Activated CD8-positive, alpha-beta memory T cell treated with anti-CD3 and anti-CD28 coated beads for 48 hours (primary cell): ENCODE measurements around the gene NRIP1.
"Not testable (repeated sequence)": the region's sequence is repeated elsewhere in the genome, so short reads cannot be mapped to it uniquely, and the experiment has no call there.

Experiments
- DNase-seq, 3 experiments: peaks; one replicate each; pipeline ENCODE4 v3.0.0-alpha.2; 2020; ENCODE audit warnings: low read depth in 2 of 3, low spot score in 2 of 3

NRIP1 gene

DNA sequence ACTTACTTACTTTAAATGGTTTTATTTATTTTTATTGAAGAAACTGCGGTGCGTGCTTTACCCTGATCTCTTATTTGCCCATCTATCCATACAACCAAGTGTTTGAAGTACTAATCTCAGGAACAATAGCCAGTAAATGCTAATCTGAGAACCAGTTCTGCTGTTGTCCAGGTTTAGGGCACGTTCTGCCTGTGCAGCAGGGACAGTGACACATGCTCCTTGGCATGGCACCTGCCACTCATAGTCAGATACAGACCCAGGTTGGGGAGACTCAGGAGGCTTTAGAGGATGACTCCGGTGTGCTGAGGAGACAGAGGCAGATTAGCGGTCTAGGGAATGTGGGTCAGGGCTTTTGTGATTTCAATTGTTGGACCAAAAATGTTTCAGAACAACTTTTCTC, 83.6 kb downstream of the NRIP1 start:
- no peak for DNase-seq

DNA sequence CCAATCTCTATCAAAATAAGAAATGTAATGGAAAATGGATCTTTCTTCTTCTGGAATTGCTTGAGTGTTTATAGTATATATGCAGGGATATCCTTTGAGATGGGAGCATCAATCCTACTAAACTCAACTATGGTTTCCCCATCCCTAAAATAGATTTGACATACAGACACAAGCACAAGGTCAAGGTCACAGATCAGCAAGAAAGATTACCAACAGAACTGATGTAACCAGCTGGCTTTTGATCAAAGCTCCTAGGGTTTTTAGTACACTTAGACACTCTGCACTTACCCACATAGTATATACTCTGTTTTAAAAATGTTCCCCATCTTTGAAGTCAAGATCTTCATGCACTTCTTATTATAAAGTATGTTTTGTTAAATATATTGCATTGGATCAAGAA, 85.5 kb downstream of the NRIP1 start:
- no peak for DNase-seq

DNA sequence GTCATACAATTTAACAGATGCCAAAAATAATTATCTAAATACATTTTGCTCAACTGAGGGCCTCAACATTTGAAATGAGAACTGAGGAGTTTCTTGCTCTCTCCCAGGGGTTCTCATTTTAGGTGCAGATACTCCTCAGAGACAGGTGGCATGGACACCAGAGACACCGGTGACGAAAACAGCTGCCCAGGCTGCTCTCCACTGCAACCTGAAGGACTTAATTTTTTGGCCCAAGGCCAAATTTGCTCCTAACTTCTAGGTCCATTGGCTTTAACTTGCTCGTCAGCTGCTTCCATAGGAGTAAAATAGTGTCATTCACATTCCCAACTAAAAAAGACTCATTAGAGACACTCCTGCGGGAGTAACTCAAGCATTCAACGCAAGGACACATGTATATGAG, 87.0 kb downstream of the NRIP1 start:
- DNase-seq, result no peak

DNA sequence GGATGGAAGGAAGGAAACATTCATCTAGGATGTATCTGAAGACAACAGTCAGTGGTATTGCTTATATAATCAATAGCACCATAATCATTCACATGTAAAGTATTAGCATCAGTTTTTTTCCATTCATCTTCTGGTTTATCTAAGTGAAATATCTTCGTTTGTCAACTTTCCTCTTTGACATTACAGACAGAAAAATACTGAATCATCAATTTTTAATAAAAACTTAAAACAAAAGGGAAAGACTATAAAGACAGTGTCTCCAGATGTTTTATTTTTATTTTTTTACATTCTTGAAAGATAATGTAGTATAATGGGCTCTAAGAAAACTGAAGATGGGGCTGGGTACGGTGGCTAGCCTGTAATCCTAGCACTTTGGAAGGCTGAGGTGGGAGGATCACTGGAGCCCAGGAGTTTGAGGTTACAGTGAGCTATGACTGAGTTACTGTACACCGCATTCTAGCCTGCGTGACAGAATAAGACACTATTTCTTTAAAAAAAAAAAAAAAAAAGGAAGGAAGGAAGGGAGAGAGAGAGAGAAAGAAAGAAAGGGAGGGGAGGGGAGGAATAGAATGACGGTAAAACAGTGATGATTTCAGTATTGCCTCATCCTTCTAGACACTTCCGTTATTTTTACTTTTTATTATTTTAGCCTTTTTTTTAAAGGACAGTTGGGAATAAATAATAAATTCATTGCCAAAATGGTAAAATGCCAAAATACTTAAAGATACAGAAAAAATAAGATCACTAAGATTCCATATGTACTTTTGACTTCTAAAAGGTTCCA, 89.5 kb downstream of the NRIP1 start:
- DNase-seq, result no peak

DNA sequence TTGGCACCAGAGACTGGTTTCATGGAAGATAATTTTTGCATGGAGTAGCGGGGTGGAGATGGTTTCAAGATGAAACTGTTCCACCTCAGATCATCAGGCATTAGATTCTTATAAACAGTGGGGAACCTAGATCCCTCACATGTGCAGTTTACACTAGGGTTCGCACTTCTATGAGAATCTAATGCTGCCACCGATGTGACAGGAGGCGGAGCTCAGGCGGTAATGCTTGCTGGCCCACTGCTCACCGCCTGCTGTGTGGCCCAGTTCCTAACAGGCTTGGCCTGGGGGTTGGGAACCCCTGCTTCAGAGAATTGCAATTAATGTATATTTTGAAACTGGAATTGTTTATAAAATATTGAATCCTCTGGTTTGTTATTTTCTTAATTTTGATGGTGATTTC, 92.1 kb downstream of the NRIP1 start:
- no peak for DNase-seq

DNA sequence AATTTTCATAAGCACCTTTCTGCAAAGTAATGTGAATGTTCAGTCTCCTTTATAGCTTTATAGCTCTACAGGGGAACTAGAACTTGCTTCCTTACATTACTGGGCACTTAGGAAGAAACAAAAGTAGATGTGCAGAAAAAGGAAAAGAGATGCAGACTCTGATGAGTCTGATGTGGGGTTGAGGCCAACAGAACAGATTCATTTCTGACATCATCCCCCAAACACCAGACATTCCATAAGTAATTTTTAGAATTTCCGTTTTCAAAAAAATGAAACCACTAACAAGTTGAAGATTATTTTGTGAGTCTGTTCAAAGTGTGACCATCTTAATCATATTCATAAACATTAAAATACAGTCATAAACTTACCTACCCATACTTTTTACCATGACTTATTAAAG, 96.0 kb downstream of the NRIP1 start:
- no peak for DNase-seq

DNA sequence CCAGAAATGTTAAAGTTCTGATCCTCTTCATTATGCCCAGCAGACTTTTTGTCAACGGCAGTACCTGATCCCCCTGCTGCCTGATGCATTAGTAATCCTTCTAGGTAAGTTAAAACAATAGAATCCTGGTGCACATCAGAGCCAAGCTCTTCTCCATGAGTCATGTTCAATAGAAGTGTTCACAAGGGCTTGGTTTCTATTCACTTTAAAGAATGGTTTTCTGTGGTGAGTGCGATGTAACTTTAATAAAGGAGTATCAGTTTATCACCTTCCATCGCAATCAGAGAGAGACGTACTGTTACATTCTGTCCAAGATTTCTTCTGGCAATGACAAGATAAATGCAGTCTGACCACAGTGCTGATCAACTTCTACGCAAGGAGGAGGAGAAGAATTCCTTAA, 96.8 kb downstream of the NRIP1 start:
- no peak for DNase-seq

DNA sequence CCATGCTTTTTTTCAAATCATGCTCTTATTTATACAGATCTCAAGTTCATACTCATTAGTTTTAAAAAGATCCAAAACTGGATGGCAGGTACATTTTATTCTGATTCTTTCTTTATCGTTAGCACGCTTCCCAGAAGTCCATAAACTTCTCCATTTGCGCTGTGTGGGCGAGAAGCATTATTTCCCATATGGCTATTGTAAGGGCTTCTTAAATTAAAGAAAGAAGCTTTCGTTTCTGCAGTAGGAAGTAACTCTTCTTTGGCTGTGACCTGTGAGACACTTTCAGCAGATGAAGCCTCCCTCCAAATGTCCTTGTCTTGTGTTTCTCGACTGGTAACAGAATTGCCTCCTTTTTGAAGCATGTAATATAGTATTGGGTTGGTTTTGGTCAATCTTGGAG, 100.2 kb downstream of the NRIP1 start:
- DNase-seq, result no peak

DNA sequence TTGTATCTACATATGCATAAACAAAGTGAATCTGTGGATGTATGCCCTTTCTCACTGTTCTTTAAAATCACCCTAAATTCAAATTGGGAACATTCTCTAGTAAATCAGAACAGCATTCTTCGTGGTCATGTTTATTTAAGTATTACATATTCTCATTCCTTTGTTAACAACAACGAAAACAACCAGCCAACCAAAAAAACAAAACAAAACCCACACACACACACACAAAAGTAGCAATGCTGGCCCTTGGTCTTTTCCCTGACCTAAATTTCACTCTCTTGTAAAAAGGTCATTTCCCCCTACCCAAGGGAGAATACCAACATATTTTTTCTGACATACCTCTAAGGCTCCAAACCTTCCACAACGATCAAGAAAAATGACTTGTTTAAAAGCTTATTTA, 102.6 kb downstream of the NRIP1 start:
- DNase-seq, result no peak

DNA sequence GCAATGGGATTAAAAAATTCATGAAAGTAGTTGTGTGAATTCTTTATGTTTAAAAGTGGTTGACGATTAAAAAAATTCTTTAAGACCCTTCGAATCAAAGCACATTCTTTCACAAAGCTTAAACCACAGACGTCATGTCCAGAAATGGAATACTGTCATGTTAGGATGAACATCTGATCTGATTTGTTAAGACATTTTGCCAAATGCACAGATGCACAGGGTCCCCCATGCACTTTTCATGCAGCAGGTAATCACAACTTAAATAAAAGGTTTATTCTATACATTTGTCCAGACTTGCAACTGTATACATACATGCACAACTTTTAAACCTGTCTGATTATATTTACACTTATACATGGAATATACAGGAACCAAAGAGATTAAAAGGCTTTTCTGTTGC, 103.3 kb downstream of the NRIP1 start:
- no peak for DNase-seq

DNA sequence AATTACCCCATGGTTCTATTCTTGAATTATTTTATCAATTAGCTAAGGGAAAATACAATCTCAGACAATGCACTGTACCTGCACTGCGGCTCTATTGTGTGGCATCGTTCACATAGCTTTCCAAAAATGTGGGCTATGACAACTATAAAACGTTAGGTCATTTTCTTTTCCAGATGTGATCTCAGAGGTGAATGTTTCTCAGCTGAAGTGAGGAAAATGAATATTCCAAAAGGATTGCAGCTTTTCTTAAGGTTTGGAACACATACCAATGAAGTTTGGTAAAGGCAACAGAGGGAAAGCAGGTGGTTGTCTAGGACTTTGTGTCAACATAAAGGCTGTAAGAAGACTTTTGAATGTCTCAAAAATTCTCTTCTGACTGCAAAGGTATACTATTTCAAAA, 105.5 kb downstream of the NRIP1 start:
- DNase-seq, result no peak

DNA sequence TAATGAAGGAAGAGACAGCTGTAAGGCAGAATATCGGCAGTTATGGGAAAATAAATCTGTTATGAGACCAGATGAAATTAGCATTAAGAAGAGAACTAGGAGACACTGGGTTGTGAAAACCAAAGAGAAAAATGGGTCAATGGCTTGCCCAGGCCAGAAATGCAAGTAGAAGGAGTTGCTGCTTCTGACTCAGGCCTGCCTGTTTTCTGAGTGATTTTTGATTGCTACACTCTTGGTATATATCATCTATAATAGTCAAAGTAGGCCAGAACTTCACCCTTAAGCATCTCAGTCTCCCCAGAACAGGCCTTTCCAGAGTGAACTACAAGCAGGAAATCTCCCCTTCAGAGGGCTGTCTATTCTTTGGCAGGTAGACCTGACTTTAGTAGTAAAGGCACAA, 107.0 kb downstream of the NRIP1 start:
- DNase-seq, result no peak

DNA sequence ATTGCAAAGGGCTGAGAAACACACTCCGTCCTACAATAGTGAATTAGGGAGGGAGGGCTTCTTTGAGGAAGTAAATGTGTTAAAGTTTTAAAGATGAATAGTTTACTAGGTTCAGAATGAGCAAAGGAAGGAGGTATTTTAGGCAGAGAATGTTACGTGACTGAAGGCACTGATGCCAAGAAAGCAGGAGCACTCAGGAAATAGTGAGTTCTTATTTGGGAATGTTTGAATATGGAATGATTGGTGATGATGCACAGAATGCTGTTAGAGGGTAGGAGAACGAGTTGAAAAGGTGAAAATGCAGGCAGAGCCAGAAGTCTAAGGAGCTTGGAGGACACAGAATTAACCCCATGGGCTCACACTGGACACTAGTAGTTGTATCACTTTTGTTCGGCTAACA, 108.0 kb downstream of the NRIP1 start:
- no peak for DNase-seq

DNA sequence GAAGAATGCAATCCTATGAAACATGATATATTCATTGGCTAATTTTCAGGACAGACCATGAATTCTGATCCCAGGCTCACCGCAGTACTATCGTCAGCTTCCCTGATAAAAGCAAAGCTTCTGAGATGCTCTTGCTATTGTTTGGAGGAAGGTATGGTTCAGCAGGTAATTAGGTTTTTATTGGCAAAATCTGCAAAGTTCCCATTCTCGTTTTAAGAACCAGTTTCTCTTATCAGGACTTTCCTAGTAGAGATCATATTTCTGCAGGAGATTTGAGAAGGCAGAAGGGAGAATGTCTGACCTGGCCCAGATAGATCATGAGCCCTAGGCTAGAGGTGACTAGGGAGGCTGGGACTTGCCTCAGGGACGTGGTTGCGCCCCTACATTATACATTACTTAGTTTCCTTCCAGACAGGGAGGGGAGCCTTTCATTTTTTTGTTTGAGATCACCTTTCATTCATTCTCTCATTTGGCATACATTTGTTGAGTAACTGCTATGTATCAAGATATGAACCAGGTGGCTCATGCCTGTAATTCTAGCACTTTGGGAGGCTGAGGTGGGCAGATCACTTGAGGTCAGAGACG, 108.8 kb downstream of the NRIP1 start:
- no peak for DNase-seq

DNA sequence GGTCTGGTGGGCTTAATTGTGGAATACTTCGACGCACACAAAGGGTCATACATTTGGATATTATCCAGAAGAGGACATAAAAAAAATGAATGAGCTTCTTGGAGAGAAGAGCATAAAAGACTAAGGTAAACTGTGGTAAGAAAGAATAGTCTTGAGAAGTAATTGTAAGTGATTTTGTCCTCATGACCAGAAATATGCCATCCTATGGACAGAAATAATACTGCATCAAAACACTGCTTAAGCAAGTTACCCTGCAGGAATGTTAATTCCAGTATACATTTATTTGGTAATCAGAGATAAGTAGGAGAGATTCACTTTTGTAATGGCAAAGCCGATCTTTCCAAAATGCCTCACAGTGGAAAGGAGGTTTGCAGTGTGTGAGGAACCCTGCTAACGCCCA, 111.9 kb downstream of the NRIP1 start:
- no peak for DNase-seq

DNA sequence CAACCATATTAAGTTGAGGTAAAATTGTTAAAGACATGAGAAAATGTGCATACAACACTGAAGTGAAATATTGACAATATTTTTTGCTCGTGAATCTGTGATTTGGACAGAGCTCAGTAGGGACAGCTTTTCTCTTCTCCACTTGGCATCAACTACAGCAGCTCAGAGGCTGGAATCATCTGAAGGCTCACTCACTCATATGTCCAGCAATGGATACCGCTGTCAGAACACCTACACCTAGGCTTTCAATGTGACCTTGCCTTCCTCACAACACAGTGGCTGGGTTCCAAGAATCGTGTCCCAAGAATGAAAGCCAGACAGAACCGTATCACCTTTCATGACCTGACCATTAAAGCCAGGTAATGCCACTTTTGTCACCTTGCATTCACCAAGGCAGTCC, 115.2 kb downstream of the NRIP1 start:
- no peak for DNase-seq

DNA sequence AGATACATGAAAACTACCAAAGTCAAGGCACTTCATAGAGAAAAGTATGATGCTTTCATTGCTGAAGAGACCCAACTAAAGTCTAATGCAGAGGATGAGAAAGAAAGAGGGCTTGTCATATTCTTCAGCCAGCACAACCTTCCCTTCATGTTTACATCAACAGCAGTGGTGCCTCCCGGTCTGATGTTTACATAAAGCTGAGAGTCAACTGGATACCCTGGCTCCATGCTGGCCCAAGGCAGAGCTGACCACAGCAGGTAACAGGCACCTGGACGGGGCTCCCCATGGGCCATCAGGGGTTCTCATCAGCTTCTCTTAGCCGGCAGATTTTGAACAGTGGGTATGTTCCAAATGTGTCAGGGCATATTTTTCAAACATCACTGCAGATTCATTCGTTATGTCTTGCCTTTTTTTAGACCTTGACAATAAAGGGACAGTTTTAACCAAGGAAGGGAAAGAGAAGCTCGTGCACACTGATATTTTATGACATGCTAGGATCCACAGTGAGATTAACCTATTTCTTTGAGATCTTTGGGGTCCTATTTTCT, 117.1 kb downstream of the NRIP1 start:
- DNase-seq, result no peak

DNA sequence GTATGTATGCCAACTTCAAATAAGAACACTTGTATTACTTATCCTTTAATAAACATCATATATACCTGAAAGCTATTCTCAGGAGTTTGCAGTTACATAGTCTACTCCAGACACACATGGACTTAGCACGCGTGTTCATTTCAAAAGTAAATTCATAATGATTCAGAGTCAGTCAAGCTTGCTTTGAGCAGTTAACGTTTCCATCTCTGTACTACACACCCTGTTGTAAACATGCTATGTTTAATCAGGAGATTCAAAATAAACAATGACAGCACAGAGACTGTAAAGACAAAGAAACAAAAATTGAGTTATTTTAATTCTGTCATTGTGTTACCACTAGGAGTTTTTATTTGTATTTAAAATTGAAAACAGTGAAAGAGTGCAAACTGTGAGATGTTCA, 119.6 kb downstream of the NRIP1 start:
- DNase-seq, result no peak

DNA sequence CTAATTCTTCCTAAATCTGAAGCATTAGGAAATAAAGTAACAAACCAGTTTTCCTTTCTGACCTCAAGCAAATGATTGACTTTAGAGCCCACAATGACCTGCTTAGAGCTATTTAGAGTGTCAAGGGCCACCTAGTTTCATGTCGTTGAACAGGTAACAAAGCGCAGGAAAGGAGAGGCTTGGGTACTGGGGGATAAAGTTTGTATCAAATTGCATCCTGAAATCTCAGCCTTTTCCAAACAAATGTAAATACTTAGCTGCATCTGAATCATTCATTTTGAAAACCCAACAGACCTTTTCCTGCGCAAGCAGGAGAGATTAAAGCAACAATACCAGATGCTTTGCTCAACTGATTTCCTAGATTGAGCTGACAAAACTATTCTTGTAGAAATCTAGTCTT, 121.2 kb downstream of the NRIP1 start:
- no peak for DNase-seq

DNA sequence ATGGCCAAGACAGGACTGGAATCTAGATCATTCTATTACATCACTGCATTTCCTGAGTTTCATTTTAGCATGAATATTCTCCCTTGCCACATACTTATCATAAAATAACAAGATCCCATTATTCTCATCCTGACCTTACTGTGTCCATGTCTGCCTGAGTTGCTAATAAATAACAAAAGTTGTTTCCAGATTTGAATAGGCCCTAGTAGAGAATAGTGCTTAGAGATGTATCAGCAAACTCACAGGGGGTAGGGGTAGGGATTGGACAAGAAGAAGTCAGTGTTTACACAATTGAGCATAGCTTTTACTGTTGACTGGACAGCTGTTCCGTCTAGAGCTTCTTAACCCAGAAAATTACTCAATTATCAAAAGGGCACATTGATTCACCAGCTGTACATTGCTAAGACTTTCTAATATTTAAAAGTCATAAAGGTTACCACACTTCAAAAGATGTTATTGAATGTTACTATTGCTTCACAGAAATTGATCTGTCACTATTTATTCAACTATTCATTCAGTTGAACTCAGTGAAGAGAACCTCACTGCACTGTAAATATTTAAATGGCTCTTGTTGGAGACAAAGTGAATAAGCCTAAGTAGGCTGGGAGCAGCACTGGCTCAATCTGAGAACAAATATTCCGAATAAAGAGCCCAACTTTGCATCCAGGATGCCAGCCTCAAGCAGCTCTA, 121.9 kb downstream of the NRIP1 start:
- DNase-seq, result no peak

DNA sequence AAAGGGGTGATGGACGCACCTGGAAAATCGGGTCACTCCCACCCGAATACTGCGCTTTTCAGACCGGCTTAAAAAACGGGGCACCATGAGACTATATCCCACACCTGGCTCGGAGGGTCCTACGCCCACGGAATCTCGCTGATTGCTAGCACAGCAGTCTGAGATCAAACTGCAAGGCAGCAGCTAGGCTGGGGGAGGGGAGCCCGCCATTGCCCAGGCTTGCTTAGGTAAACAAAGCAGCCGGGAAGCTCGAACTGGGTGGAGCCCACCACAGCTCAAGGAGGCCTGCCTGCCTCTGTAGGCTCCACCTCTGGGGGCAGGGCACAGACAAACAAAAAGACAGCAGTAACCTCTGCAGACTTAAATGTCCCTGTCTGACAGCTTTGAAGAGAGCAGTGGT, 137.5 kb downstream of the NRIP1 start:
- DNase-seq, result not testable (repeated sequence)

DNA sequence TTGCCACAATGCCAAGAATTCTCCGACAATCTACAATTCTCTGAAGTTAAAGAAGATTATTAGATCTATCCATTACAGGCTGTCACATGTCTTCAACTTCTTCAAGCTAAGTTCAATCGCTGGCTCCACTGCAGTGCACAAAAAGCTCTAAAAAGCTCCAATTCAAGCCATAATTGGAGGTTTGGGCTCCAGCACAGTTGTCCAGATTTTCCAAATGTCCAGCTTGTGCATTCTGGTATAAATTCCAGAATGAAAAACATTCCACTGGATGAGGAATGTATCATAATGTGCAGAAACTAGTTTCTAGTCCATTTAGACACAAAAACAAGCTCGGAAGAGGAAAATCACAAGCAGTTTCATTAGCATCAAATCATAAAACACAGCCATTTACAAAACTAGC, 138.6 kb downstream of the NRIP1 start:
- DNase-seq, result no peak
